H9 (cell line): ENCODE data around the gene CEP152. TPM values are rescaled to one million over a fixed set of nuclear protein-coding genes. Genes with fewer than 3 reads are reported as not detected.

Experiments used
- DNase-seq: peaks from one replicate; pipeline ENCODE4 v3.0.0-alpha.2; 2017
- H2AFZ ChIP-seq: one replicate; pipeline ENCODE4 v1.6.1; 2013; ENCODE audit warnings: mild to moderate bottlenecking, low read length, control low read depth, moderate library complexity
- H2AK5ac ChIP-seq: 2 replicates; pipeline ENCODE4 v1.6.1; 2013; ENCODE audit warnings: low read length, control low read depth, mixed read lengths; ENCODE audit not compliant: insufficient read length
- H2BK120ac ChIP-seq: one replicate; pipeline ENCODE4 v1.6.1; 2013; ENCODE audit warnings: low read depth, mild to moderate bottlenecking, low read length, control low read depth, inconsistent platforms; ENCODE audit not compliant: poor library complexity, severe bottlenecking
- H2BK12ac ChIP-seq: 2 replicates; pipeline ENCODE4 v1.6.1; 2013; ENCODE audit warnings: low read length, control low read depth, mixed read lengths, low read depth; ENCODE audit not compliant: insufficient read length
- H2BK15ac ChIP-seq: 2 replicates; pipeline ENCODE4 v1.6.1; 2013; ENCODE audit warnings: low read depth, low read length, control low read depth
- H2BK20ac ChIP-seq: one replicate; pipeline ENCODE4 v1.6.1; 2013; ENCODE audit warnings: low read depth, mild to moderate bottlenecking, low read length, control low read depth, inconsistent platforms; ENCODE audit not compliant: poor library complexity, severe bottlenecking
- H2BK5ac ChIP-seq: 2 replicates; pipeline ENCODE4 v1.6.1; 2013; ENCODE audit warnings: low read length, control low read depth, mixed read lengths; ENCODE audit not compliant: insufficient read length
- H3K14ac ChIP-seq: 2 replicates; pipeline ENCODE4 v1.6.1; 2013; ENCODE audit warnings: low read length, control low read depth; ENCODE audit not compliant: insufficient read depth
- H3K18ac ChIP-seq: 2 replicates; pipeline ENCODE4 v1.6.1; 2013; ENCODE audit warnings: low read depth, mild to moderate bottlenecking, mixed read lengths, low read length, control low read depth; ENCODE audit not compliant: insufficient read length
- H3K23ac ChIP-seq: 2 replicates; pipeline ENCODE4 v1.6.1; 2013; ENCODE audit warnings: low read length, control low read depth, mixed read lengths, low read depth; ENCODE audit not compliant: insufficient read length
- H3K23me2 ChIP-seq: 2 replicates; pipeline ENCODE4 v1.6.1; 2013; ENCODE audit warnings: low read depth, mild to moderate bottlenecking, mixed read lengths, low read length, control low read depth; ENCODE audit not compliant: insufficient read length, poor library complexity, severe bottlenecking
- H3K27ac ChIP-seq: 2 replicates; pipeline ENCODE4 v1.5.1; 2013; ENCODE audit warnings: low read length, control low read depth, mixed read lengths, low read depth; ENCODE audit not compliant: insufficient read length
- H3K27me3 ChIP-seq: 2 replicates; pipeline ENCODE4 v1.6.1; 2013; ENCODE audit warnings: low read length, control low read depth, inconsistent platforms; ENCODE audit not compliant: insufficient read depth
- H3K4ac ChIP-seq: 2 replicates; pipeline ENCODE4 v1.6.1; 2013; ENCODE audit warnings: low read depth, mild to moderate bottlenecking, control low read depth, inconsistent platforms, low read length, moderate library complexity
- H3K4me1 ChIP-seq: 2 replicates; pipeline ENCODE4 v1.6.1; 2013; ENCODE audit warnings: low read length, control low read depth, inconsistent platforms; ENCODE audit not compliant: insufficient read depth
- H3K4me2 ChIP-seq: 2 replicates; pipeline ENCODE4 v1.6.1; 2013; ENCODE audit warnings: low read length, control low read depth, mixed read lengths; ENCODE audit not compliant: insufficient read length, insufficient read depth
- H3K56ac ChIP-seq: 2 replicates; pipeline ENCODE4 v1.6.1; 2013; ENCODE audit warnings: low read depth, mild to moderate bottlenecking, mixed read lengths, low read length, control low read depth; ENCODE audit not compliant: insufficient read length
- H3K79me1 ChIP-seq: 2 replicates; pipeline ENCODE4 v1.6.1; 2013; ENCODE audit warnings: low read depth, mild to moderate bottlenecking, moderate library complexity, low read length, control low read depth, inconsistent platforms; ENCODE audit not compliant: insufficient read depth, poor library complexity, severe bottlenecking
- H3K79me2 ChIP-seq: 2 replicates; pipeline ENCODE4 v1.6.1; 2013; ENCODE audit warnings: low read length, control low read depth, inconsistent platforms; ENCODE audit not compliant: insufficient read depth
- H3K9ac ChIP-seq: 2 replicates; pipeline ENCODE4 v1.6.1; 2013; ENCODE audit warnings: low read length, control low read depth, mixed read lengths; ENCODE audit not compliant: insufficient read length; ENCODE audit errors: extremely low read depth
- H3K9me3 ChIP-seq: one replicate; pipeline ENCODE4 v1.6.1; 2013; ENCODE audit warnings: low read depth, low read length, inconsistent platforms; ENCODE audit not compliant: control insufficient read depth
- H3T11ph ChIP-seq: one replicate; pipeline ENCODE4 v1.6.1; 2013; ENCODE audit warnings: mild to moderate bottlenecking, low read length, control low read depth, inconsistent platforms
- H4K20me1 ChIP-seq: one replicate; pipeline ENCODE4 v1.6.1; 2013; ENCODE audit not compliant: control insufficient read depth, insufficient read length, insufficient read depth
- H4K5ac ChIP-seq: 2 replicates; pipeline ENCODE4 v1.6.1; 2013; ENCODE audit warnings: low read depth, mild to moderate bottlenecking, mixed read lengths, low read length, control low read depth; ENCODE audit not compliant: insufficient read length
- H4K8ac ChIP-seq: replicated peaks from 2 replicates; pipeline ENCODE4 v1.6.1; 2013; ENCODE audit warnings: low read length, control low read depth, mixed read lengths, low read depth; ENCODE audit not compliant: insufficient read length
- H4K91ac ChIP-seq: 2 replicates; pipeline ENCODE4 v1.6.1; 2013; ENCODE audit warnings: low read depth, mild to moderate bottlenecking, moderate library complexity, mixed read lengths, low read length, control low read depth; ENCODE audit not compliant: insufficient read length
- H3K27ac Mint-ChIP-seq, 3 experiments: 2 replicates in 2 of 3; 3 replicates in 1 of 3; pipeline ENCODE4 v1.8.0; 2020 to 2021; ENCODE audit warnings: mixed read lengths in 3 of 3, mild to moderate bottlenecking in 1 of 3, moderate library complexity in 1 of 3
- H3K27me3 Mint-ChIP-seq: 2 replicates; pipeline ENCODE4 v1.8.0; 2021; ENCODE audit warnings: low read depth, mild to moderate bottlenecking, moderate library complexity, mixed read lengths
- H3K36me3 Mint-ChIP-seq, 3 experiments: 2 replicates in 2 of 3; 3 replicates in 1 of 3; pipeline ENCODE4 v1.8.0; 2020 to 2021; ENCODE audit warnings: low read depth in 3 of 3, mixed read lengths in 3 of 3; ENCODE audit not compliant: insufficient read depth in 1 of 3
- H3K4me1 Mint-ChIP-seq, 2 experiments: 2 replicates each; pipeline ENCODE4 v1.8.0; 2020; ENCODE audit warnings: mixed read lengths in 2 of 2
- H3K4me3 Mint-ChIP-seq, 2 experiments: 2 replicates in 1 of 2; 3 replicates in 1 of 2; pipeline ENCODE4 v1.8.0; 2020 to 2021; ENCODE audit warnings: mild to moderate bottlenecking in 2 of 2, mixed read lengths in 2 of 2, moderate library complexity in 1 of 2
- H3K9me3 Mint-ChIP-seq, 2 experiments: 2 replicates in 1 of 2; 3 replicates in 1 of 2; pipeline ENCODE4 v1.8.0; 2020; ENCODE audit warnings: mild to moderate bottlenecking in 2 of 2, mixed read lengths in 2 of 2, moderate library complexity in 1 of 2
- WGBS: extraction: QIAGEN DNeasy Blood & Tissue Kit; methylation state at CpG from one replicate; pipeline ENCODE4 v1.1.7; 2013; ENCODE audit warnings: missing lambda C conversion rate, low lambda C conversion rate, mixed read lengths; ENCODE audit not compliant: insufficient read length; ENCODE audit errors: extremely low coverage; 5-methylcytosine and 5-hydroxymethylcytosine counted together
- total RNA-seq: library from RNA; stranded (reverse); gene quantifications from 2 replicates; pipeline ENCODE4 v1.2.1, GENCODE V29; 2021
- TF ChIP-seq, protein P1 (sequence below): fragments of 200-600 bp; sonication (generic); conservative IDR thresholded peaks from 3 replicates; pipeline ENCODE4 v1.8.0; 2021; ENCODE audit warnings: antibody characterized with exemption, mild to moderate bottlenecking

Gene CEP152
- total RNA-seq, 1 experiment from 2014 or later: 10.9 TPM

- no peaks in the 10 kb centered on the region for H3K27me3 Mint-ChIP-seq
- Histone ChIP-seq H3K23me2 (no peaks in the 10 kb centered on the region), H3K9ac (no peak overlapping the region), H3K56ac (no peak overlapping the region), H3K4me1 (peaks cover 2% of the 10 kb centered on the region; the same call in 1 of the 2 replicates), H3K23ac (no peak overlapping the region), H2BK20ac (no peak overlapping the region), H2AFZ (no peak overlapping the region), H2BK12ac (no peak overlapping the region), H3K79me1 (peaks cover 4% of the 10 kb centered on the region), H2BK5ac (no peak overlapping the region), H4K5ac (no peak overlapping the region), H3K79me2 (no peaks in the 10 kb centered on the region), H3K9me3 (no peaks in the 10 kb centered on the region), H3K4ac (no peak overlapping the region), H3K4me2 (no peak overlapping the region), H3K27me3 (no peaks in the 10 kb centered on the region), H2BK15ac (no peak overlapping the region), H4K20me1 (no peaks in the 10 kb centered on the region), H2BK120ac (no peak overlapping the region), H2AK5ac (no peak overlapping the region), H3K27ac (no peak overlapping the region), H3T11ph (no peak overlapping the region), H3K18ac (no peak overlapping the region), H4K91ac (no peak overlapping the region), H4K8ac (no peak overlapping the region), H3K14ac (no peak overlapping the region)
- H3K4me3 Mint-ChIP-seq: no peak overlapping the region
- peaks cover 20 to 48% of the 10 kb centered on the region in 2 experiments for H3K4me1 Mint-ChIP-seq
- DNase-seq: no peak
- no peaks in the 10 kb centered on the region for H3K9me3 Mint-ChIP-seq
- TF ChIP-seq, protein P1, sequence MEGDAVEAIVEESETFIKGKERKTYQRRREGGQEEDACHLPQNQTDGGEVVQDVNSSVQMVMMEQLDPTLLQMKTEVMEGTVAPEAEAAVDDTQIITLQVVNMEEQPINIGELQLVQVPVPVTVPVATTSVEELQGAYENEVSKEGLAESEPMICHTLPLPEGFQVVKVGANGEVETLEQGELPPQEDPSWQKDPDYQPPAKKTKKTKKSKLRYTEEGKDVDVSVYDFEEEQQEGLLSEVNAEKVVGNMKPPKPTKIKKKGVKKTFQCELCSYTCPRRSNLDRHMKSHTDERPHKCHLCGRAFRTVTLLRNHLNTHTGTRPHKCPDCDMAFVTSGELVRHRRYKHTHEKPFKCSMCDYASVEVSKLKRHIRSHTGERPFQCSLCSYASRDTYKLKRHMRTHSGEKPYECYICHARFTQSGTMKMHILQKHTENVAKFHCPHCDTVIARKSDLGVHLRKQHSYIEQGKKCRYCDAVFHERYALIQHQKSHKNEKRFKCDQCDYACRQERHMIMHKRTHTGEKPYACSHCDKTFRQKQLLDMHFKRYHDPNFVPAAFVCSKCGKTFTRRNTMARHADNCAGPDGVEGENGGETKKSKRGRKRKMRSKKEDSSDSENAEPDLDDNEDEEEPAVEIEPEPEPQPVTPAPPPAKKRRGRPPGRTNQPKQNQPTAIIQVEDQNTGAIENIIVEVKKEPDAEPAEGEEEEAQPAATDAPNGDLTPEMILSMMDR: no peak
- peaks cover 0 to 6% (median 3%) of the 10 kb centered on the region in 3 experiments; a peak in 5 of 7 replicates for H3K36me3 Mint-ChIP-seq
- no CpG with 5 or more reads among the region's 3 CpGs for WGBS
- H3K27ac Mint-ChIP-seq: no peak overlapping the region
These were observed 8.6 kb downstream of the CEP152 start for GRCh38 chr15:48802257-48802656.
